Caco-2 (cell line): ENCODE results near the gene GDPD4. TPM values are rescaled to one million over a fixed set of nuclear protein-coding genes. Genes with fewer than 3 reads are reported as not detected.

Experiments
- BruUV-seq: library from RNA; stranded (reverse); fragments of 400-500 nt; replicated peaks from 2 replicates; lab custom pipeline; 2021; lab: Mats Ljungman, UMichigan
- CTCF ChIA-PET: fragments of 300-600 bp; sonication (Branson Sonifier 250); formaldehyde crosslinking; loops from one replicate; lab custom pipeline; 2022; ENCODE audit warnings: antibody characterized with exemption; lab: Charles Lee
- POLR2A ChIA-PET: fragments of 300-600 bp; sonication (Branson Sonifier 250); formaldehyde crosslinking; loops from one replicate; lab custom pipeline; 2022; ENCODE audit warnings: antibody characterized with exemption; lab: Charles Lee
- DNase-seq, 2 experiments: peaks; one replicate each; pipeline versions ENCODE4 v3.0.0 to v3.0.0-alpha.2; 2020 to 2022
- H3K27me3 ChIP-seq: replicated peaks from 2 replicates; pipeline ENCODE4 v1.6.0; 2011; ENCODE audit warnings: low read length; ENCODE audit not compliant: control insufficient read depth, insufficient read depth
- H3K36me3 ChIP-seq: 2 replicates; pipeline ENCODE4 v1.5.1; 2011; ENCODE audit warnings: low read length; ENCODE audit not compliant: control insufficient read depth, insufficient read depth
- H3K4me1 ChIP-seq: fragments of 250-450 bp; sonication (Bioruptor Pico); 2 replicates; pipeline ENCODE4 v1.5.1; 2020; ENCODE audit warnings: mild to moderate bottlenecking
- H3K4me3 ChIP-seq: 2 replicates; pipeline ENCODE4 v1.5.1; 2011; ENCODE audit warnings: low read depth, mild to moderate bottlenecking, control low read depth, low read length
- H3K9me3 ChIP-seq: fragments of 250-450 bp; sonication (Bioruptor Pico); 2 replicates; pipeline ENCODE4 v1.5.1; 2020; ENCODE audit warnings: mild to moderate bottlenecking, moderate library complexity
- H3K27ac Mint-ChIP-seq: one replicate; pipeline ENCODE4 v1.8.0; 2022; ENCODE audit warnings: mixed read lengths; ENCODE audit not compliant: unreplicated experiment
- H3K27me3 Mint-ChIP-seq: one replicate; pipeline ENCODE4 v1.8.0; 2022; ENCODE audit warnings: mixed read lengths; ENCODE audit not compliant: insufficient read depth, unreplicated experiment
- H3K36me3 Mint-ChIP-seq: one replicate; pipeline ENCODE4 v1.8.0; 2022; ENCODE audit warnings: mild to moderate bottlenecking, mixed read lengths; ENCODE audit not compliant: insufficient read depth, unreplicated experiment
- H3K4me1 Mint-ChIP-seq: one replicate; pipeline ENCODE4 v1.8.0; 2022; ENCODE audit warnings: low read depth, mixed read lengths; ENCODE audit not compliant: unreplicated experiment
- H3K4me3 Mint-ChIP-seq: one replicate; pipeline ENCODE4 v1.8.0; 2022; ENCODE audit warnings: mild to moderate bottlenecking, moderate library complexity, mixed read lengths; ENCODE audit not compliant: unreplicated experiment
- H3K9me3 Mint-ChIP-seq: one replicate; pipeline ENCODE4 v1.8.0; 2022; ENCODE audit warnings: mixed read lengths; ENCODE audit not compliant: unreplicated experiment
- intact Hi-C: fragments of 100-400 bp; cut with micrococcal nuclease; formaldehyde crosslinking; loops from one replicate; pipeline ENCODE4 v1.10.0; 2022; ENCODE audit not compliant: unreplicated experiment
- total RNA-seq: library from RNA; stranded (reverse); gene quantifications from 2 replicates; pipeline ENCODE4 v1.2.3, GENCODE V29; 2022
- TF ChIP-seq, protein P1 (sequence below), 2 experiments: fragments of 200-600 bp in 1 of 2; IDR thresholded peaks; 1 replicate in 1 of 2; 2 replicates in 1 of 2; pipeline versions ENCODE4 v1.5.1 to v1.8.0; 2011 to 2022; ENCODE audit warnings: antibody characterized with exemption in 1 of 2, control low read depth in 1 of 2, inconsistent platforms in 1 of 2, low read depth in 1 of 2, low read length in 1 of 2, mild to moderate bottlenecking in 1 of 2, moderate library complexity in 1 of 2; ENCODE audit not compliant: insufficient read depth in 1 of 2, severe bottlenecking in 1 of 2, unreplicated experiment in 1 of 2

The GDPD4 gene
- total RNA-seq, 1 experiment from 2014 or later: not detected

DNA sequence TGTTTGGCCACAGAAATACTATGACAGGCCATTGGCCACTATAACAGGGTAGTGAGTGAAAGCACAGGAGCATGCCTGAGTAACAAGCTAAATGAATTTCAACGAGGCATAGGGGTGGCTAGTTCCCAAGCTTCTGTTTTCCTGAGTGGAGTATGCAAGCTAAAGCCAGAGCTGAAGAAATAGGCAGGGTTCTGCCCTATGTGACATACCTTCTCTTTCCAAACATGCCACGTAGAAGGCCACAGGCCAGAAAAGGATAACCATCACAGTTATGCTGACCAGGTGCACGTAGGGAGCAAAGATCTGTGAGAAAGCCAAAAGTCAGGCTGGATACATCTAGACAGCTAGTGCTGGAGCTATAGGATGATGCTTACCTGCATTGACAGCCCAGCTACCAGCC lies 30.6 kb downstream of the GDPD4 start:
- Mint-ChIP-seq H3K36me3 (no peaks in the 10 kb centered on the region), H3K4me3 (no peak overlapping the region), H3K27me3 (peaks cover 9% of the 10 kb centered on the region), H3K27ac (no peak overlapping the region), H3K9me3 (no peaks in the 10 kb centered on the region), H3K4me1 (peaks cover 6% of the 10 kb centered on the region)
- Histone ChIP-seq H3K36me3 (no peaks in the 10 kb centered on the region), H3K4me3 (no peak overlapping the region), H3K27me3 (no peaks in the 10 kb centered on the region; the same call in 1 of the 2 replicates), H3K4me1 (0 out of 2 replicates have a peak, but pooled peaks cover 6% of the 10 kb centered on the region), H3K9me3 (no peaks in the 10 kb centered on the region)
- ChIA-PET CTCF (interaction anchor here (1.0 kb wide), 1 partner anchor 180 kb away, joined by 3 read pairs; no protein-coding TSS in a partner anchor), POLR2A (no interaction called here)
- TF ChIP-seq, protein P1, sequence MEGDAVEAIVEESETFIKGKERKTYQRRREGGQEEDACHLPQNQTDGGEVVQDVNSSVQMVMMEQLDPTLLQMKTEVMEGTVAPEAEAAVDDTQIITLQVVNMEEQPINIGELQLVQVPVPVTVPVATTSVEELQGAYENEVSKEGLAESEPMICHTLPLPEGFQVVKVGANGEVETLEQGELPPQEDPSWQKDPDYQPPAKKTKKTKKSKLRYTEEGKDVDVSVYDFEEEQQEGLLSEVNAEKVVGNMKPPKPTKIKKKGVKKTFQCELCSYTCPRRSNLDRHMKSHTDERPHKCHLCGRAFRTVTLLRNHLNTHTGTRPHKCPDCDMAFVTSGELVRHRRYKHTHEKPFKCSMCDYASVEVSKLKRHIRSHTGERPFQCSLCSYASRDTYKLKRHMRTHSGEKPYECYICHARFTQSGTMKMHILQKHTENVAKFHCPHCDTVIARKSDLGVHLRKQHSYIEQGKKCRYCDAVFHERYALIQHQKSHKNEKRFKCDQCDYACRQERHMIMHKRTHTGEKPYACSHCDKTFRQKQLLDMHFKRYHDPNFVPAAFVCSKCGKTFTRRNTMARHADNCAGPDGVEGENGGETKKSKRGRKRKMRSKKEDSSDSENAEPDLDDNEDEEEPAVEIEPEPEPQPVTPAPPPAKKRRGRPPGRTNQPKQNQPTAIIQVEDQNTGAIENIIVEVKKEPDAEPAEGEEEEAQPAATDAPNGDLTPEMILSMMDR (IDR thresholded peaks at IDR 0.05; ENCODE audit: insufficient read depth in 1 of 2, low read depth in 1 of 2, low read length in 1 of 2, severe bottlenecking in 1 of 2, unreplicated experiment in 1 of 2): no peak
- intact Hi-C loops: no loop called here
- BruUV-seq: no TSS peak
- DNase-seq: no peak

DNA sequence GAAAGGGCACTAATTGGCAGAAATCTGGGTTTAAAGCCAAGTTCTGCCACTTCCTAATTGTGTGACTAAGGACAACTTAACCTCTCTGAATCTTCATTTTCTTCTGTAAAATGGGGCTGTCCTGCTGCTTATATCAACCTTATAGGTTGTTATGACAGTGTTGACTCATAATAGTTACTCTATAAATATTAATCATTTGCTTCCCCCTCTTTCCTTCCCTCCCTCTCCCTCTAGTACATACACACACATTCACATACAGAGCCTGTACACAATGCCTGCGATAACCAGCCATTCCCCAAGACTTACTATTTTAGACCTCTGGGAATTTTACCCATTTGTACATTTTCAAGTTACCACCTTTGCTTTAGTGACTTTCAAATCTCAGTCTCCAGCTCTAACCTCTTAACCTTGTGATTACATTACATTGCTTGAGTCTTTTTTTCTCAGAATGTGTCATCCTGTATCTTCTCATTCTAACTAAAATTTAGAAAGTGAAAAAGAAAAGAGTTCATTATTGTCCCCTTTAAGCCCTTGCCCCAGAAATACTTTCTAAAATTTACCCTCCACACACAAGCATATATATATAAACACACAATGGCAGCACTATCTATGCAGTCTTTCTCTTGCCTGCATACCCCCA lies 31.9 kb downstream of the GDPD4 start:
- intact Hi-C loops: no loop called here
- no peak overlapping the region for H3K27ac Mint-ChIP-seq
- ChIA-PET CTCF (no interaction called here), POLR2A (no interaction called here)
- H3K36me3 Mint-ChIP-seq: no peaks in the 10 kb centered on the region
- H3K4me3 ChIP-seq: no peak overlapping the region
- DNase-seq: no peak
- no peaks in the 10 kb centered on the region for H3K9me3 ChIP-seq
- H3K4me1 Mint-ChIP-seq: peaks cover 6% of the 10 kb centered on the region
- H3K36me3 ChIP-seq: no peaks in the 10 kb centered on the region
- H3K4me3 Mint-ChIP-seq: no peak overlapping the region
- BruUV-seq: no TSS peak
- no peaks in the 10 kb centered on the region for H3K9me3 Mint-ChIP-seq
- TF ChIP-seq, protein P1 (IDR thresholded peaks at IDR 0.05; ENCODE audit: insufficient read depth in 1 of 2, low read depth in 1 of 2, low read length in 1 of 2, severe bottlenecking in 1 of 2, unreplicated experiment in 1 of 2): no peak
- peaks cover 9% of the 10 kb centered on the region for H3K27me3 Mint-ChIP-seq
- no peaks in the 10 kb centered on the region; the same call in 1 of the 2 replicates for H3K27me3 ChIP-seq
- 0 out of 2 replicates have a peak, but pooled peaks cover 6% of the 10 kb centered on the region for H3K4me1 ChIP-seq

DNA sequence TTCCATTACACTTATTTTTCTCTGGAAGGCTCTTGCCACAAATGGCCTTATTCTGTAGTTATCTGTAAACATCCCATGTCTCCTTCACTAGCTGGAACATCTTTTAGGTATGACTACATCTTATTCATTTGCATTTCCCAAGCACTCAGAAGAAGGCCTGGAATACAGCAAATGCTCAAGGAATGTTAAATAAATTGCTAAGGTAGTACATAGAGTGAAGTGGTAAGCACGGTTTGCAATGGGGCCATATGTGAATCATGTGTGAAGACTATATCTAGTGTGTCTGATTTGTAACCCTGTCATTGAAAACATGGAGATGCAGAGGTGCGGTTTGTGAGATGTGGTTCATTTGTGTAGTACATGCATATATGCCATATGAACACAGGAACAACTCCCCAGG lies 33.5 kb downstream of the GDPD4 start:
- intact Hi-C loops: no loop called here
- H3K4me3 Mint-ChIP-seq: no peak overlapping the region
- no peak for DNase-seq
- no peaks in the 10 kb centered on the region for H3K36me3 Mint-ChIP-seq
- peaks cover 17% of the 10 kb centered on the region for H3K27me3 Mint-ChIP-seq
- no peaks in the 10 kb centered on the region for H3K9me3 Mint-ChIP-seq
- no TSS peak for BruUV-seq
- TF ChIP-seq, protein P1 (IDR thresholded peaks at IDR 0.05; ENCODE audit: insufficient read depth in 1 of 2, low read depth in 1 of 2, low read length in 1 of 2, severe bottlenecking in 1 of 2, unreplicated experiment in 1 of 2): no peak
- peaks cover 6% of the 10 kb centered on the region for H3K4me1 Mint-ChIP-seq
- Histone ChIP-seq H3K4me3 (no peak overlapping the region), H3K27me3 (no peaks in the 10 kb centered on the region), H3K36me3 (no peaks in the 10 kb centered on the region), H3K9me3 (no peaks in the 10 kb centered on the region), H3K4me1 (0 out of 2 replicates have a peak, but pooled peaks cover 6% of the 10 kb centered on the region)
- no peak overlapping the region for H3K27ac Mint-ChIP-seq
- CTCF ChIA-PET: no interaction called here
- POLR2A ChIA-PET: no interaction called here
